HK-2 (cell line): ENCODE measurements around the gene CTNND2.
"Not testable (repeated sequence)": the region's sequence is repeated elsewhere in the genome, so short reads cannot be mapped to it uniquely, and the experiment has no call there.

Experiments
- DNase-seq: peaks from one replicate; pipeline ENCODE4 v3.0.0-alpha.2; 2018; ENCODE audit not compliant: unreplicated experiment

The CTNND2 gene

DNA sequence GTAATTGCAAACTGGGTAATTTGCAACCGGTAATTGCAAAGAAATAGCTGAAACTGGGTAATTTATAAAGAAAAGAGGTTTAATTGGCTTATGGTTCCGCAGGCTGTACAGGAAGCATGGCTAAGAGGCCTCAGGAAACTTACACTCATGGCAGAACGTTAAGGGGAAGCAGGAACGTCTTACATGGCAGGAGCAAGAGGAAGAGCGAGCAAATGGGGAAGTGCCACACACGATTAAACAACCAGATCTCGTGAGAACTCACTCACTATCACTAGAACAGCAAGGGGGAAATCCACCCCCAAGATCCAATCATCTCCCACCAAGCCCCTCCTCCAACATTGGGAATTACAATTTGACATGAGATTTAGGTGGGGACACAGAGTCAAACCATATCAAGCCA, 590.6 kb downstream of the CTNND2 start:
- not testable (repeated sequence) for DNase-seq

- no peak for DNase-seq
Observed at GRCh38 chr5:11311731-11312130, 592.5 kb downstream of the CTNND2 start.

- DNase-seq = no peak
Observed at GRCh38 chr5:11311272-11311671, 593.0 kb downstream of the CTNND2 start.

DNA sequence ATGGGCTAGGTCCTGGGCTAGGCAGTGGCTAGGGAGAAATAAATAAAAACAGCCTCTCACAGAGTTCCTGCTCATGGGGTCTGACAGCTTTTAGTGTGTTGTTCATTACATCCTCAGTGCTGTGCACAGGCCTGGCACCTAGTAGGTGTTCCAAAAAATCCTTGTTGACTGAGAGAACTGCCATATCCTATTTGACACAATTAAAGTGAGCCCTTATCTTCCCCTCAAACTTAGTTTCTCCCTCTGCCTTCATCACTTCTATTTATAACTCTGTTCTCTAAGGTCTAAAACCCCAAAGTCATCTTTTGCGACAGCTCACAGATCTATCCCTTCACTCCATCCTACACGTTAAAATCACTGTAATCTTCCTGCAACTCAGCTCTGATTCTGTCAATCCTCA, 594.1 kb downstream of the CTNND2 start:
- DNase-seq = no peak

GRCh38 chr5:11306365-11306764, 597.9 kb downstream of the CTNND2 start:
- DNase-seq = no peak

- DNase-seq = no peak
Observed at GRCh38 chr5:11305245-11305644, 599.0 kb downstream of the CTNND2 start.

DNA sequence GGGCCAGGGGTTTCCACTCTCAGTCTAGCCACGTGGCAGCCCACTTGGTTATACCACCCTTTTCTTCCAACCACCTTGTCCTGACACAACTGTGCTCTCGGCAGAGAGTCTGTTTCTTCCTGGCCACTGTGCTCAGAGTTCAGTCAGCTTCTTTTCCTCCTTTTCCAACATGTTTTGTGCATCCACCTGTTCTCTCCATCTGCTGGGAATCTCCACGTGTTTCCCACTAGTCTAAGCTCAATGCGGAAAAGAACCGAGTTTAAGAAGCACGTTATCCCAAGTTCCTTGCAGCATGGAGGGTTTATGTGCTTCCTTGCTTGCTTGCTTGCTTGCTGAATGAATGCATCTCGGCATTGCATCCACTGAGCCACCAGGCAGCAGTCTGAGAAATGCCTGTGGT, 599.6 kb downstream of the CTNND2 start:
- no peak for DNase-seq

- no peak for DNase-seq
Observed at GRCh38 chr5:11302663-11303062, 601.6 kb downstream of the CTNND2 start.

GRCh38 chr5:11301171-11301570, 603.1 kb downstream of the CTNND2 start:
- DNase-seq = no peak

DNA sequence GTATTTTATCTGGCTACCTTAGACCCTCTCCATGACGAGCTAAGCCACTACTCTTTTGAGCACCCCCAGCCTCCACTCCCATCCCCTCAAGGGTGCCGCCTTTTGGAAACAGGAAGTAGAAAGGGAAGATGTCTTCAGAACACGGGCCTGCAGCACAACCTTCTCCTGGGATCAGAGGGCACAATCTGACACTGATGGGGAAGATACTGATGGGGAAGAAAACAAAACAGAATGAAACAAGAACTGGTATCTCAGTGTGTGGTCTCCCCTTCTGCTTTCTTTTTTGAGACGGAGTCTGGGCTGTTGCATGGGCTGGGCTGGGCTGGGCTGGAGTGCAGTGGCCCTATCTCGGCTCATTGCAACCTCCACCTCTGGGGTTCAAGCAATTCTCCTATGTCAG, 603.5 kb downstream of the CTNND2 start:
- no peak for DNase-seq

DNA sequence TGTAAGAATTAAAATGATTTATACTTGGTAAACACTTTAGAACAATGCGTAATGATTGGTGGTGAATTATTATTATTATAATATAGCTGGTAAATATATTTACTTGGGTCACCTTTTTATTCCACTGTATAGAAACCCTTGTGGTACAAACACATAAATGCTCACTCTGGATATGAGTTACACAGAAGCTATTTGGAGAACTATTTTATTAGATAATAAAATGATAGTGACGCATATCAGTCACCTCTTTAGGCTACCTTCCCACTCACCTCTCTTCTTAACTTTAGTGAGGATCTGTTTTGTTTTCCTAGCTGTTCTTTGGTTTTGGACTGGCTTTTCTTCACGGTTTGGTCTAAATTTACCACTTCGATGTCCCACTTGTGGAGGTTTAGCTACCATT, 605.4 kb downstream of the CTNND2 start:
- DNase-seq = no peak

GRCh38 chr5:11293523-11293922, 610.7 kb downstream of the CTNND2 start:
- no peak for DNase-seq

DNA sequence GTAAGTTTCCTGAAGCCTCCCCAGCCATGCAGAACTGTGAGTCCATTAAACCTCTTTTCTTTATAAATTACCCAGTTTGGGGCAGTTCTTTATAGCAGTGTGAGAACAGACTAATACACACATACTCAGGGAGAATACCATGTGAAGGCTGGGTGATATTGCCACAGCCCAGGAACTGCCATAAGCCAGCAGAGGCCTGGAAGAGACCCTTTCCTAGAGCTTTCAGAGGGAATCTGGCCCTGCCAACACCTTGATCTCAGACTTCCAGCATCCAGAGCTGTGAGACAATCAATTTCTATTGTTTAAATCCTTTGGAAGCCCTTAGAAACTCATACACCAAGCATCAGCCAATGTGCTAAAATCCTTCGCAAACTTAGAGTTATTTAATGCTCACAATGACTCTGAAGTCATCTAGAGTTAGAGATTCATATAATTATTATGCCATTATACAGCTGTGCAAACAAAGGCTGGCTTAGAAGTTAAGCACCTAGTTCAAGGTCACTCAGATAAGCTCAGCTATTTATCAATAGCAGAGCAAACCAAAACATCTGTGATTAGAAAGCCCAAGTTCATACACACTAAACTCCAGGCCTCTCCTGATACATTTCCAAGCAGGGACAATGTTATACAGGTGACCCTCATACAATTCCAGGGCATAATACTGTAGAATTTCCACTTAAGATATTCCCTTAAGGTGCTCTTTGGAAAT, 611.4 kb downstream of the CTNND2 start:
- DNase-seq = no peak

DNA sequence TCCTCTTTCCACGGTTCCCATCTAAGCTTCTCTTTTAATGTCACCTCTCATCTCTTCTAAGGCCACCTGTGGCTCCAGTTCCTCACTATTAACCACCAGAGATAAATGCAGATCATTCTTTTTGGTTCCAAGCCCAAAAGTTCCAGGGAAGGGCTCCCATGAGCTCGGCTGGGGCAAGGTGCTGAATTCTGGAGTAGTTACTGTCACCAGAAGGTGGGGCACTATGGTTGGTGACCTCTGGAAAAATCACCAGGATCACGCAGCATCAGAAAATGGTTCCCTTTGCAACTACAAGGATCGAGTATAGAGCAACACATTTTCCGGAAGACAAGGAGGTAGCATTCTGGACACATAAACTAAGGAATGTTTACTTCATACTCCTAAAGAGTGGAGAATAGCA, 614.5 kb downstream of the CTNND2 start:
- no peak for DNase-seq

DNA sequence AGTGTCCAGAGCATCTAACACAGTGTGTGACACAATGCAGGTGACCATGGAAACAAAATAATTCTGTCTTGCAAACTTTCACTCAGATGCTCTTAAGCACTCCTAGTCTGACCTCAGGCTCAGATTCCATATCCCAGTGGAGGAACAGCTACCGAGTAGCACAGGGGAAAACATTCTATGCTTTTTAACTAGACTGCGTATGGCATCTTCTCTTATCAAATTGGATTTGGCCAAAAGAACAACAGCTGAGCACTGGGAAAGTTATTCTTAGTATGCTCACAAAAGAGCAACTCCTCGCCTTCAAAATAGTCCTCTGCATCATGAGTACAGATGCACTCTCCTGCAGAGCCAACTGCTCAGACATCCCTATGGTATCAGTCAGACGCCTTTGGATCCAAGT, 615.0 kb downstream of the CTNND2 start:
- no peak for DNase-seq

DNA sequence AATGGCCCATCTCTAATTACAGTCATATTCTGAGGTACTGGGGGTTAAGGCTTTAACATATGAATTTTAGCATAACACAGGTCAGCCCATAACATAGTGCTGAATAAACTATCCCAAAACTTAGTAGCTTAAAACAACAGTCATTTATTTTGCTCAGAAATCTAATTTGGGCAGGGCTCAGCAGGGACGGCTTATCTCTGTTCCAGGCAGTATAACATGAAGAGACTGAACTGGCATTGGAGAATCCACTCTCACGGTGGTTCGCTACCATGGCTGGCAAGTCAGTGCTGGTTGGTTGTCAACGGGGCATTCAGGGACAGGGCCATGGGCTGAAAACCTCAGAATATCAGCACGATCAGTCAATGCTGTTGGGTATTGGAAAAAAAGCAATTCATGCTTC, 622.4 kb downstream of the CTNND2 start:
- no peak for DNase-seq

DNA sequence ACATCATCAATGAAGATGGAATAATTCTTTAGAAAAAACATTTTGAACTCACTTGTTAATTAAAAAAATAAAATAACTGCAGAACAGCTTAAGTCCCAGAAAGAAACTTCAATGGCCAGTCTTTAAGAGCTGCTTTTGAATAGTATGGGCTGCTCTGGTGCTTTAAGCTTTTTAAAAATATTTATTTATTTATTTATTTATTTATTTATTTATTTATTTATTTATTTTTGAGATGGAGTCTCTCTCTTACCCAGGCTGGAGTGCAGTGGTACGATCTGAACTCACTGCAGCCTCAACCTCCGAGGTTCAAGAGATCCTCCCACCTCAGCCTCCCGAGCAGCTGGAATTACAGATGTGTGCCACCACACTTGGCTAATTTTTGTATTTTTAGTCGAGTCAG, 626.9 kb downstream of the CTNND2 start:
- DNase-seq = no peak

DNA sequence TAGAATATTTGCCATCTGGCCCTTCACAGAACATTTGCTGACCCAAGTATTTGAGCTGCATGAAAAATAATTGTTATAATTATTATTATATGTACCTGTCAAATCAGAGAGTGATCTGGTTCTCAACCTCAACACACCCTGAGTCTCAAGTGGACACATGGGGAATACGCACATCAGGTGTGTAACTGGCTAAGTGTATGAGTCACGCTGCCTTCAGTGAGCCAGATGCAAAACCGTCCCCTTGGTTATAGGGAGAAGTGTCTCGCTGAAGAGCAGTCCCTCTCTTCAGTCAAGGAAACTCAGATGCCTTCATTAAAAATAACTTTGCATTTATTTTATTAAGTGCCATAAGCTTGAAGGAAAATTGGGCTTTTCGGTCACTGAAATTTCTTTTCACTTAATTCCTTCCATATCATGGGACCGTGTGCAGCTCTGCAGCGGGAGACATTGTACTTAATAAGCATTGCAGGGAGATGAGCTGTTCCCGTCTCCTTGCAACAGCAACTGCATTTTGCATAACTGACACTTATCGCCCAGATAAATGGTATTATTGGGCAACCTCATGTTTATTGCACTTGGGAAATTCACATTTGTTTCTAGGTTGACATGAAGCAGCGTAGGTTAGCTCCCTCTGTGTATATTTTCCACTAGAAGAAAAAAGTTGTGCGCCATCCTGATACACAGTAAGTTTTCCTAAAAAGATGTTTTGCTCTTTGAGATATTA, 630.9 kb downstream of the CTNND2 start:
- DNase-seq = no peak

- no peak for DNase-seq
Observed at GRCh38 chr5:11269515-11269914, 634.7 kb downstream of the CTNND2 start.

DNA sequence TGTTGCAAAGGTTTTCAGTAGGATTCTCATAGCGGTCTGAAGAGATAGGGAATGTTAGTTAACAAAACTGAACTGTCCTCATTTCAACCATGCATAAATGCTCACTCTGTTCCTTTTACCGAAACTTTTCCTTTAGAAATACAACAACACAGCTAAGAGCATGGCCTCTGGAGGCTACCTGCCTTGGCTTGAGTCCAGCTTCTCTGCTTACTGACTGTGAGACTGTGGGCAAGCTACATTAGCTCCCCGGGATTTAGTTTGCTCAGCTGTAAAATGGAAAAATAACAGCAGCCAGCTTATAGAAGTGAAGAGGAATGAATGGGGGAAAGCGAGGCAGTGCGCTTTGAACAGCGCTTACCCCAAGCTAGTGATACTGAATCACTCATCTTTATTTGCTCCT, 635.4 kb downstream of the CTNND2 start:
- no peak for DNase-seq

- no peak for DNase-seq
Observed at GRCh38 chr5:11266331-11266730, 637.9 kb downstream of the CTNND2 start.

DNA sequence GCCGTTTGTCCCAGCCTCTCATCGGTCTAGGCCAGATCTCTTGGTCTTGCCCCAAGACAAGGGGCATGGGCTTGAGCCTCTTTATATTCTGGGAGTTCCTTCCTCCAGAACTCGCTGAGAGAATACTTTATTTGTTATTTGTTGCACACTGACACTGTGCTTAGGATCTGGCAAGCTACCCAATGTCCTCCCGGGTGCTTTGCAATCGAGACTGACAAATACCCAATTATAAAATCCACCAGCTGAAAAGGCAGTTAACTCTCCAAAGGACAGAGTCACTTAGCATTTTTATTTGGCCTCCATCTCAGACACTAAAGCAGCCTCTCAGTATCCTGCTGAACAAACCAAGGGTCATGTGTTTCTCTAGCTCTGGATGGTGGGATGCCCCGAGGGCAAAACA, 643.0 kb downstream of the CTNND2 start:
- no peak for DNase-seq

GRCh38 chr5:11258001-11258400, 646.2 kb downstream of the CTNND2 start:
- DNase-seq = no peak

DNA sequence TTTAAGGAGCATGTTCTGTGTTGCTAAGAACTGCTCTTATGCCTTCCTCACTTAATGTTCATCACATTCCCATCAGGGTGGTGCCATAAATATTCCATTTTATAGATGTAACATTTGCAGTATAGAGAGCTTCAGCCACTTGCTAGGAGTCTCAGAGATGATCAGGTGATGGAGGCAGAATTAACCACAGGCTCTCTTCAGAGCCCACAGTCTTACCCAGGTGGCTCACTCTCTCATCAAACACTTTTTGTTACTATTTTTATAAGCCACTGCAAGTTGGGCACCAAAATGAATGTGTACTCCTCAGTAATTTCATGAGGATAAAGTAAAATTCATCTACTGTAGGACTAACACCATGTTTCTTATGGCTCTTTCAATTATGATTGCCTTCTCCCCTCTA, 651.7 kb downstream of the CTNND2 start:
- no peak for DNase-seq
